Activated CD8-positive, alpha-beta T cell treated with anti-CD3 and anti-CD28 coated beads, Interleukin-2, amount 10 ng/mL, durations not matched to agents 7 days and 5 days (primary cell): ENCODE data around the gene ARMC9. TPM values are rescaled to one million over a fixed set of nuclear protein-coding genes. Genes with fewer than 3 reads are reported as not detected.

Experiments used
- ATAC-seq: fragments of 150-1000 bp; cut with Tn5 transposase; one replicate; pipeline ENCODE4 v1.10.0; 2021; ENCODE audit warnings: moderate library complexity
- CTCF ChIA-PET: fragments of 350-600 bp; sonication (Branson Sonifier 250); formaldehyde crosslinking; loops from one replicate; lab custom pipeline; 2021; ENCODE audit warnings: antibody characterized with exemption; lab: Charles Lee
- POLR2A ChIA-PET: fragments of 350-600 bp; sonication (Branson Sonifier 250); formaldehyde crosslinking; loops from one replicate; lab custom pipeline; 2021; ENCODE audit warnings: antibody characterized with exemption; lab: Charles Lee
- DNase-seq: peaks from one replicate; pipeline ENCODE4 v3.0.0-alpha.2; 2020
- H3K27ac Mint-ChIP-seq: one replicate; pipeline ENCODE4 v1.8.0; 2021; ENCODE audit warnings: mild to moderate bottlenecking, mixed read lengths
- H3K27me3 Mint-ChIP-seq: one replicate; pipeline ENCODE4 v1.8.0; 2021; ENCODE audit warnings: low read depth, mixed read lengths
- H3K36me3 Mint-ChIP-seq: one replicate; pipeline ENCODE4 v1.8.0; 2021; ENCODE audit warnings: low read depth, mixed read lengths
- H3K4me1 Mint-ChIP-seq: one replicate; pipeline ENCODE4 v1.8.0; 2021; ENCODE audit warnings: low read depth, mixed read lengths
- H3K4me3 Mint-ChIP-seq: one replicate; pipeline ENCODE4 v1.8.0; 2021; ENCODE audit warnings: mild to moderate bottlenecking, mixed read lengths
- H3K9me3 Mint-ChIP-seq: one replicate; pipeline ENCODE4 v1.8.0; 2022; ENCODE audit warnings: mixed read lengths; ENCODE audit not compliant: insufficient read depth
- total RNA-seq, 2 experiments: library from RNA; stranded (reverse); gene quantifications; one replicate each; pipeline ENCODE4 v1.2.3, GENCODE V29; 2021

Gene ARMC9
- total RNA-seq, 2 experiments from 2014 or later: 0.65 to 0.92 TPM

- Mint-ChIP-seq H3K27me3 (peaks cover 8% of the 10 kb centered on the region), H3K9me3 (no peaks in the 10 kb centered on the region), H3K27ac (no peak overlapping the region), H3K4me3 (no peak overlapping the region), H3K4me1 (no peaks in the 10 kb centered on the region), H3K36me3 (no peaks in the 10 kb centered on the region)
- ChIA-PET POLR2A (no interaction called here), CTCF (interaction anchor here (1.6 kb wide), 1 partner anchor 14 kb away, joined by 3 read pairs; no protein-coding TSS in a partner anchor)
- DNase-seq: no peak
- ATAC-seq: no peak
Measured at GRCh38 chr2:231284296-231284695, 85.9 kb downstream of the ARMC9 start.

GRCh38 chr2:231286964-231287363 lies 88.5 kb downstream of the ARMC9 start:
- Mint-ChIP-seq H3K27me3 (peaks cover 5% of the 10 kb centered on the region), H3K9me3 (no peaks in the 10 kb centered on the region), H3K4me3 (no peak overlapping the region), H3K4me1 (no peaks in the 10 kb centered on the region), H3K27ac (no peak overlapping the region), H3K36me3 (no peaks in the 10 kb centered on the region)
- DNase-seq (no peak), ATAC-seq (no peak)
- CTCF ChIA-PET: no interaction called here
- POLR2A ChIA-PET: no interaction called here

GRCh38 chr2:231287696-231288095 lies 89.3 kb downstream of the ARMC9 start:
- no peak for DNase-seq
- ATAC-seq: no peak
- no peaks in the 10 kb centered on the region for H3K36me3 Mint-ChIP-seq
- peaks cover 3% of the 10 kb centered on the region for H3K27me3 Mint-ChIP-seq
- no peaks in the 10 kb centered on the region for H3K9me3 Mint-ChIP-seq
- no peak overlapping the region for H3K27ac Mint-ChIP-seq
- POLR2A ChIA-PET: no interaction called here
- H3K4me1 Mint-ChIP-seq: no peaks in the 10 kb centered on the region
- no peak overlapping the region for H3K4me3 Mint-ChIP-seq
- CTCF ChIA-PET: interaction anchor here (1.0 to 1.4 kb wide), 2 partner anchors 9 to 235 kb away, joined by 3 read pairs; no protein-coding TSS in a partner anchor

- no peaks in the 10 kb centered on the region for H3K27me3 Mint-ChIP-seq
- CTCF ChIA-PET: interaction anchor here (1.4 kb wide), 1 partner anchor 236 kb away, joined by 3 read pairs; no protein-coding TSS in a partner anchor
- no peaks in the 10 kb centered on the region for H3K36me3 Mint-ChIP-seq
- ATAC-seq (no peak), DNase-seq (no peak)
- POLR2A ChIA-PET: no interaction called here
- no peaks in the 10 kb centered on the region for H3K4me1 Mint-ChIP-seq
- no peak overlapping the region for H3K27ac Mint-ChIP-seq
- H3K9me3 Mint-ChIP-seq: no peaks in the 10 kb centered on the region
- no peak overlapping the region for H3K4me3 Mint-ChIP-seq
Measured at GRCh38 chr2:231288590-231288989, 90.2 kb downstream of the ARMC9 start.

GRCh38 chr2:231290321-231291015 lies 92.0 kb downstream of the ARMC9 start:
- ChIA-PET CTCF (no interaction called here), POLR2A (no interaction called here)
- DNase-seq (no peak), ATAC-seq (no peak)
- no peaks in the 10 kb centered on the region for H3K9me3 Mint-ChIP-seq
- H3K27me3 Mint-ChIP-seq: no peaks in the 10 kb centered on the region
- no peaks in the 10 kb centered on the region for H3K4me1 Mint-ChIP-seq
- H3K27ac Mint-ChIP-seq: no peak overlapping the region
- H3K36me3 Mint-ChIP-seq: no peaks in the 10 kb centered on the region
- H3K4me3 Mint-ChIP-seq: no peak overlapping the region

DNA sequence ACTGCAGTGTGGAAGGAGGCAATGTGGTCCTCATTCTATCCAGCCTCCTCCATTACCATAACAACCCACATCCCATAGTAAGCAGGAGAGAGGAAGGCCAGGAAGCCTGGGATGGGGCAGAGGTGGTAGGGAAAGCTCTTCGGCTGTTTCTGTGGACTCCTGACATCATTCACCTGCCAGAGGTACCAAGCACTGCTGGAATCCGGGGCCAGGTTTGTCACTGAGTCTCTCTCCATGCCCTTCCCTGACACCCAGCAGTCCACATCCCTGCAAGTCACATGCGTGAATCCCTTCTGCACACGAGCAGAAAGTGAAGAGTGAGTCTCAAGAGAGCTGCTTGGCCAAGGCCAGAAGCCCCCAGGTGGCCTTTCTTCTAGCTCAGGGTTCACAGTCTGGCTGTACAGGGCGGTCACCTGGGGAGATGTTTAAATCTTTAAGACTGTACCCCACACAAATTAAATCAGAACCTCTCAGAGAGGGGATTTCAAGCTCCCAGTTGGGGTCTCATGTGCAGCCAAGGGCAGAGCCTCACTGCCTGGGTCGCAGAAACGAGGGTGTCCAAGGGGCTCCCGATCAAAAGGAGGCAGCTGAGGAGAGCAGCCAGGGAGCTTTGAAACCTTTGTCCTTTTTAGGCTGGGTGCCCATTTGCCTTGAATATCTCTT lies 94.2 kb downstream of the ARMC9 start:
- H3K9me3 Mint-ChIP-seq: no peaks in the 10 kb centered on the region
- H3K27ac Mint-ChIP-seq: no peak overlapping the region
- POLR2A ChIA-PET: interaction anchor here (0.7 kb wide), 1 partner anchor 16 kb away, joined by 3 read pairs; no protein-coding TSS in a partner anchor
- no peaks in the 10 kb centered on the region for H3K36me3 Mint-ChIP-seq
- no peak overlapping the region for H3K4me3 Mint-ChIP-seq
- no peaks in the 10 kb centered on the region for H3K27me3 Mint-ChIP-seq
- DNase-seq (no peak), ATAC-seq (no peak)
- CTCF ChIA-PET: no interaction called here
- H3K4me1 Mint-ChIP-seq: no peaks in the 10 kb centered on the region

GRCh38 chr2:231293163-231293562 lies 94.7 kb downstream of the ARMC9 start:
- Mint-ChIP-seq H3K9me3 (no peaks in the 10 kb centered on the region), H3K4me3 (no peak overlapping the region), H3K36me3 (no peaks in the 10 kb centered on the region), H3K27me3 (no peaks in the 10 kb centered on the region), H3K27ac (no peak overlapping the region), H3K4me1 (no peaks in the 10 kb centered on the region)
- ChIA-PET POLR2A (interaction anchor here (0.7 kb wide), 1 partner anchor 15 kb away, joined by 3 read pairs; no protein-coding TSS in a partner anchor), CTCF (no interaction called here)
- ATAC-seq: no peak
- no peak for DNase-seq

DNA sequence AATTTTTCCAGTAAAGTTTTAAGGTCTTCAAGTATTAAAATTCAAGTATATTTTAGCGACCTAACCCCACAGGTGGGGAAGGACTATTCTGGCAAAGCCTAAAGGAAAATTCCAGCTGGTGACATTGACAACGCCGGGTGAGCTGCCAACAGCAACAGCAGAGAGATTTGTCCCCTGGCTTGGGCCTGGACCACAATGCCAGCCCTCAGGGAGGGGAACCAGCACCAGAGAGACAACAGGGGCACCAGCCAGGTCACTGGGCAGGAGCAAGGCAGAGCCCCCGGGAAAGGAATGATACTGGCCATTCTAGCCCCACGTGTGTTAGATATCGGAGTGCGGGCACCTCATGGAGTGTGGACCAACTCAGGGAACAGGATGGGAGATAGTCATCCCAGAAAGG lies 95.7 kb downstream of the ARMC9 start:
- DNase-seq: no peak
- H3K27ac Mint-ChIP-seq: no peak overlapping the region
- no peak overlapping the region for H3K4me3 Mint-ChIP-seq
- ChIA-PET POLR2A (no interaction called here), CTCF (no interaction called here)
- no peaks in the 10 kb centered on the region for H3K4me1 Mint-ChIP-seq
- H3K36me3 Mint-ChIP-seq: no peaks in the 10 kb centered on the region
- no peak for ATAC-seq
- H3K9me3 Mint-ChIP-seq: no peaks in the 10 kb centered on the region
- H3K27me3 Mint-ChIP-seq: no peaks in the 10 kb centered on the region

DNA sequence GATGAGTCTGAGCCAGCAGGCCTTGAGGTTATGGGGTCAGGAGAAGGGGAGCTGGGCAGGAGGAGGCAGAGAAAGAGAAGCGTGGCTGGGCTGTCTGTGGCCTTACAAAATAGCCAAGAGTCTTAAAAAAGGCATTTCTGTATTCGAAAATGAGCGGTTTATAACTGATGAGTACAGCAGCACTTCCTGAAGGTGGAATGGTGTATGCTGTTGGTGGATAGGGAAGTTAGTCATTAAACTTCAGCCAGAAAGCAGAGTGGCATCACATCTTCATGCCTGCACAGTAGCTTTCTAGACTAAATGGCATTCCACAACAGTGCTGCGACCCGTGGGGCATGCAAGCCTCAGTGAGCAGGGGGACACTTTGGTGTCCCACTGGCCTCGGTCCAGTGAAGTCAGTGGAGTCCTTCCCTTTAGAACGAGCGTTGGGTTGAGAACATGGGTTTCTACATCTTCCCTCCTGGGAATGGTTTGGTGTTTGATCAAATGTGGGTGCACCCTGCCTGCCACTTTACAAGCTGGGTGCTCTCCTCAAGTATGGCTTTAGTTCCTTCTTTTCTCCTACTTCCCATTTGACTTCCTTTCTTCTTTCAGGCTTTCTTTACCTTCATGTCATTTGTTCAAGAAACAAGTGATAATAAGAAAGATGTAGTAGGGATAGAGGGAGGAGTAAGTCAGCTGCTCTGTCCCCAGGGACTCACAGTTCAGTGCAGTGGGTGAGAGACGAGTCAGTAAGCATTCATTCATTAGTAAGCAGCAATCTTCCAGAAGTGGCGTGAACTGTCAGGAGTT lies 96.3 kb downstream of the ARMC9 start:
- no peaks in the 10 kb centered on the region for H3K4me1 Mint-ChIP-seq
- POLR2A ChIA-PET: no interaction called here
- H3K36me3 Mint-ChIP-seq: no peaks in the 10 kb centered on the region
- H3K4me3 Mint-ChIP-seq: no peak overlapping the region
- ATAC-seq (no peak), DNase-seq (no peak)
- CTCF ChIA-PET: no interaction called here
- no peaks in the 10 kb centered on the region for H3K9me3 Mint-ChIP-seq
- H3K27me3 Mint-ChIP-seq: peaks cover 4% of the 10 kb centered on the region
- H3K27ac Mint-ChIP-seq: no peak overlapping the region

- ChIA-PET POLR2A (no interaction called here), CTCF (no interaction called here)
- Mint-ChIP-seq H3K9me3 (no peaks in the 10 kb centered on the region), H3K27me3 (peaks cover 4% of the 10 kb centered on the region), H3K4me1 (no peaks in the 10 kb centered on the region), H3K4me3 (no peak overlapping the region), H3K27ac (no peak overlapping the region), H3K36me3 (no peaks in the 10 kb centered on the region)
- ATAC-seq (no peak), DNase-seq (no peak)
Measured at GRCh38 chr2:231295363-231295655, 96.9 kb downstream of the ARMC9 start.

GRCh38 chr2:231296401-231296974 lies 98.1 kb downstream of the ARMC9 start:
- ATAC-seq (no peak), DNase-seq (no peak)
- Mint-ChIP-seq H3K36me3 (no peaks in the 10 kb centered on the region), H3K9me3 (no peaks in the 10 kb centered on the region), H3K27ac (no peak overlapping the region), H3K4me3 (no peak overlapping the region), H3K27me3 (peaks cover 4% of the 10 kb centered on the region), H3K4me1 (peaks cover 4% of the 10 kb centered on the region)
- CTCF ChIA-PET: interaction anchor here (0.7 to 2.6 kb wide), 8 partner anchors 9 to 155 kb away, joined by 3 to 20 read pairs (median 5); no protein-coding TSS in a partner anchor
- POLR2A ChIA-PET: no interaction called here
